ENCODE data around the gene OTOP2.
"Not testable (repeated sequence)": the region's sequence is repeated elsewhere in the genome, so short reads cannot be mapped to it uniquely, and the experiment has no call there.

The OTOP2 gene

DNA sequence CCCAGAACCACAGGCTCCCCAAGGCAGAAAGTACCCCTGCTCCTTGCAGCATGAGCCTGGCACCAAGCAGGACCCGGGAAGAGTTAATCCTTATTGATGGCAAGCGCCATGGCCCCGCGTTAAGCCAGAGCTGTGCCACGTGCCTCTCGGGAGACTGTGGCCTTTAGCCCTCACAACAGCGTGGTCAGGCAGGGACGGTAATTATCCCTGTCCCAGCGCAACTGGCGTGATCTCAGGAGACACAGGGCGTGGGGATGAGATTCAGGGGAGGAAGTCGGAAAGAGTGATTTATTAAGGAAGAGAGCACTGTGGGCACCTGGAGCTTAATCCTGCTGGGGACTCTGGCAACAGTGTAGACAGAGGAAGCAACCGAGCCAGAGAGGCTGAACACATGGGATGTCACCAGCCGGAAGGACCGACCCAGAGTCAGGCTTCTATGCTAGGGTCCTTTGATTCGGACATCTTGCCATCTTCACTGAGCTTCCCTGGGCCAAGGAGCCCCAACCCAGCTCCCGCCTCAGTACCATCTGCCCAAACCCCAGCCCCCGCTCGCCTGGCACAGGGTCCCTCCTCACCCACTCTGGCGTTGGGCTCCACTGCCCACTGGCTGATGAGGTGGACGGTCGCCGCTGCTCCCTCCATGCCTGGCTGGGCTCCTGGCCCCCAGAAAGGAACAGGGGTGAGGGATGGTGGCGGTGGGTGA is 28.5 kb downstream of the OTOP2 start:
- no peak for DNase-seq (ENCODE audit: low read depth)

DNA sequence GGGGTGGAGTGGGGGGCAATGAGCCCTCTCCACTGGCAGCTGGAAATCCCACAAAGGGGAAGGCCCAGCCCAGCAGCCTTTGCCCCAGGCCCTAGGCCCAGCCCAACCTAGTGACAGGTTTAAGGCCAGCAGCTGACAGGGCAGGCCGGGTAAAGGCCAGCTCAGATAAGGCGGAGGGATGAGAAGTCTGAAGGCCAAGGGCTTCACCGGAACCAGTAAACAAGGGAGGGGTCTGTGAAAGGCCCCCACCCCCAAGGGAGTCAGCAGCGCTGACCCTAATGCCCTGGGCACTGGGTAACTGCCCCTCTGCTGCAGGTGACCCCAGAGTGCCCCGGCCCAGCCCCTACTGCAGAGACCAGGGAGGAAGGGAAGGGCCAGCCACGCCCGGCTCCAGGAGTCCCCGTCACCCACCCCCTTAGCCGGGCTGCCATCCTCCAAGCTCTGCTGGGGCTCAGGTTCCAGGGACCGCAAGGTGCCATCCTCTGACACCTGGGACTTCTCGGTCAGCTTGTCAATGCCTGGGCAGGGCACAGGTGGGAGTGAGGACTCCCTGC is 29.1 kb downstream of the OTOP2 start:
- no peak for DNase-seq (ENCODE audit: low read depth)

DNA sequence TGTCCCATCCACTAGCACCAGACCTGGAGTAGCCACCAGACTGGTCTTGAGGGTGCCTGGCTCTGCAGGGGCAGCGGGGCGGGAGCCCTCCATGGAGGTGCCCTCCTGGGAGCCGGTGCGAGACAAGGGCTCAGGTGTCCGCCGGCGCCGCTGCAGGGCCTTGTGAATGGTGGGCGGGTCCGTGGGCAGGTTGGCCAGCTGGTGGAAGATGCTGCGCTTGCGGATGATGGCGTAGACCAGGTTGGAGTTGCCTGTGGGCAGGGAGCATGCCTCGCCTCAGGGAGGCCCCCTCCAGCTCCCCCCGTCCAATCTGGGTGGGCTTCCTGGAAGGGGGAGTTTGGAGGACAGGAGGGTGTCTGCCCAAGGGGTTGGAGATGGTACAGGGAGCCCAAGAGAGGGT is 30.0 kb downstream of the OTOP2 start:
- DNase-seq (ENCODE audit: low read depth) = no peak

DNA sequence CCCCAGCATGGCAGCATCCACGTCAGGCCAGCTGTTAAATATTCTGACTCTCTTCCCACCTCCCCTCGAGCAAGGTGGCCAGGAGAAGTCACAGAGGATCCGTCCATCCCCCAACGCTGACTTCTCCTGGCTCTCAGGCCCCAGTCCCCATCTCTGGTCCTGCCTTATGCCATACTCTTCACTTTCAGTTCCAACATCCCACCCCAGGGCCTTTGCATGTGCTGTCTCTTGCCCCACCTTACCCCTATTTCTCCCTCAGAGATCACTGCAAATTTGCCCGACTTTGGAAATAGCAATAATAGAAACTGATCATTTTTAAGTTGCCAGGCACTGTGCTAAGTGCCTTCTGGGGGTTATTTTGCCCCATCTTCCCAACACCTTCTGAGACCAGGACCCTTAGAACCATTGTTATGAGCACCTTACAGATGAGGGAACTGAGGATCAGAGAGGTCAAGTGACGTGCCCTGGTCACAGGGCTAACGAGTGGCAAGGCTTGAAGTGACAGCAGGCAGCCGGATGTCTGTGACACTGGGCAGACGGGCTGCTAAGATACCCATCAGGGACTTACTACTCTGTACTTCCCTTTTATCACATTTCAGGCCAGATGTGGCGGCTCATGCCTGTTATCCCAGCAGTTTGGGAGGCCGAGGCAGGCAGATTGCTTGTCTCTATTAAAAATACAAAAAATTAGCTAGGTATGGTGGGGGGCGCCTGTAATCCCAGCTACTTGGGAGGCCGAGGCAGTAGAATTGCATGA is 30.8 kb downstream of the OTOP2 start:
- peak; percentile 61 for DNase-seq (ENCODE audit: low read depth)

DNA sequence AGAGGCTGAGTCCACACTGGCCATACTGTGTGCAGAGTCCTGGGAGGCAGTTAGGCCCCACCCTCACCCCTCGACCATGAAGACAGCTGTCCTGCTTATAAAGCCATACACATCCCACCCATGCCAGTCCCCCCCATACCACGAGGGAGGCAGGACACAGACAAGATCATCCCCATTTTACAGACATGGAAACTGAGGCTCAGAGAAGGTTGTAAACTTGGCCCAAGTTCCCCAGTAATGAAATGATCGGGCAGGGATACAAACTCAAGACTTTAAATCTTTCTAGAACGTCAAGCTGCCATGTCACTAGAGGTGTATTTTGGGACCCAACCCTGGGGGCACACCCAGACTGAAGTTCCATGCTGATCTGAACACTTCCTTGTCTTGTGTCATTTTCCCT is 32.0 kb downstream of the OTOP2 start:
- DNase-seq (ENCODE audit: low read depth) = no peak

DNA sequence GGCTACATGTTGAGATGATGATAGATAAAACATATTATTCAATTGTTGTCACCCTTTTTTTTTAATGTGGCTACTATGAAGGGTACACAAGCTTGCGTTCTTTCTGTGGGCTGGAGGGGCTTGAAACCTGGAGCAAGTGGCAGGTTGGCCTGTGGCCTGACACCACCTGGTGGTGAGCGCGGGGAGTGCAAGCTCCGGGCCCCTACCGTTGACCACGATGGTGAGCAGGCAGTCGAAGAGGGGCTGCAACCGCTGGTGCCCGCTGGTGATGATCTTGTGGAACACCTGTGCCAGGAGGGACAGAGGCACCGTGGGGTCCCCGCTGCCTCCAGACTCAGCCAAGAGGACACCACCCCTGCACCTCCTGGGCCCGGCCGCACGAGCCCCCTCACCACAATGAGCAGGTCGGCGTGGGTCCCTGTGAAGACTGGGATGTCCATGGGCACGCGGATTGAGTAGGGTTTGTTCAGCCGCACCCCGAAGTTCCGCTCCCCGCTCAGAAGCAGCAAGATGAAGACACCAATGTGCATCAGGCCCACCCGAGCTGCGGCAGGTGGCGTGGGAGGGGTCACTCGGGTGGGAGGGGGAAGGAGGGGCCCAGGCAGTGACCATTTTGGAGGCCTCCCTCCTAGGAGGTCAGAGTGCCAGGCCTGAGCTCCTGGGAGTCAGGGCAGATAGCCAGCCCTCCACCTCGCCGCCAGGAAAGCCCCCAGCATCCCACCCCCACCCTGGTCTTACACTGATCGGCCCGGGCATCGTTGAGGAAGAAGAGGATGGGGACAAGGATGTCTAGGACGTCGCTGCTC is 34.1 kb downstream of the OTOP2 start:
- DNase-seq (ENCODE audit: low read depth) = peak; percentile 50

DNA sequence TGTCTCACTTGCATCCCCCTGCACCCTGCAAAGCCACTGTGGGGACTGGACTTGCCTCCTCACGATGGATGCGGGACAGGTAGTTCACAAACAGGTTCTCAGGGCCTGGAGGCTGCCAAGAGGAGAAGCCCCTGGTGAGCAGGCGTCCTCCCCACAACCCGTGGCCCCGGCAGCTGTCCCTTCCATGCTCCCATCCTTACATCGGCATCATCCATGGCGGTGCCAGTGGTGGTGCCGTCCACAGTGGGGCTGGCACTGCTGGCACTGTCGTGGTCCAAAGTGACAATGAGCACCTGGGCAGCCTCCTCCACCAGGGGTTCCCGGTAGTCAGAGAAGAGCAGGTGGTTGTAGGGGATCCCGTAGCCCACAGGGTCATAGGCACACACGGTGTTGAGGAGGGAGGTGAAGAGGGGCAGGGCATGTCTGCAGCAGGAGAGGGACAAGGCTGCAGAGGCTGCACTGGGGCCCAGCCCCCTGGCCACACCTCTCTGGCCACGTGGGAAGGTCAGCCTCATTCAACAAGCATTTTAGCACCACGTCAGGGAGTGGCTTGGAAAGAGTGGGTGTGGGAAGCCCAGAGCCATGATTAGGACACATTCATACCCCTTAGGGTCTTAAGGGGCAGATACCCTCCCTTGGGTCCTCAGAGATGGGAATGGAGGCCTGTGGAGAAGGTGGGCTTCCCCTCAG is 35.9 kb downstream of the OTOP2 start:
- no peak for DNase-seq (ENCODE audit: low read depth)

DNA sequence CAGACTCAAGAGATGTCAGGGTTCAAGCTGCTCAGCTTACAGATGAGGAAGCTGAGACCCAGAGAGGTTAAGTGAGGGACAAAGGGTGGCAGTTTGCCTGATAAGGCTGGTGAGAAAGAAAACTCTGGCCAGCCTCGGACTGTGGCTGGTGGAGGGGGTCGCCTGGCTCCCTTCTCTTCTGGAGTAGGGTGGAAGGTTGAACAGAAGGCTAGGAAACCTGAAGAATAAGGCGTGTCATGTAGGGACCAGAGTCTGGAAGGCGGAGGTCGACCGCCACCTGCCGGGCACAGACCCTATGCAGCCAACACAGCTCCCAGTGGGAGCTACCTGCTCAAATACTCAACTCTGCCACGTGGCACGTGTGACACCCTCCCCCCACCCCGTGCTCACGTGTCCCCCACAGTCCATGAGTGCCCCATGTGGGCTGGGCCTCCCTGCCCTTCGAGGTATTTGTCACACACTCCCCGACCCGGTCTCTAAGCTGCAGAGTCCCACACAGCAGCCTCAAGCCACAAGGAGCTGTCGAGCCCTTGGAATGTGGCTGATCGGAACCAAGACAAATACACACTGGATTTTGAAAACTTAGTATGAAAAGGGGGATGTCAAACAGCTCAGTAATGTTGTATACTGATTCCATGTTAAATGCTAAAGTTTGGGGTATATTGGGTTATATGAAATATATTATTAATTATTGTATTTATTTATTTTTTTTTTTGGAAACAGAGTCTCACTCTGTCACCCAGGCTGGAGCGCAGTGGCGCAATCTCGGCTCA is 36.7 kb downstream of the OTOP2 start:
- peak; percentile 56 for DNase-seq (ENCODE audit: low read depth)

DNA sequence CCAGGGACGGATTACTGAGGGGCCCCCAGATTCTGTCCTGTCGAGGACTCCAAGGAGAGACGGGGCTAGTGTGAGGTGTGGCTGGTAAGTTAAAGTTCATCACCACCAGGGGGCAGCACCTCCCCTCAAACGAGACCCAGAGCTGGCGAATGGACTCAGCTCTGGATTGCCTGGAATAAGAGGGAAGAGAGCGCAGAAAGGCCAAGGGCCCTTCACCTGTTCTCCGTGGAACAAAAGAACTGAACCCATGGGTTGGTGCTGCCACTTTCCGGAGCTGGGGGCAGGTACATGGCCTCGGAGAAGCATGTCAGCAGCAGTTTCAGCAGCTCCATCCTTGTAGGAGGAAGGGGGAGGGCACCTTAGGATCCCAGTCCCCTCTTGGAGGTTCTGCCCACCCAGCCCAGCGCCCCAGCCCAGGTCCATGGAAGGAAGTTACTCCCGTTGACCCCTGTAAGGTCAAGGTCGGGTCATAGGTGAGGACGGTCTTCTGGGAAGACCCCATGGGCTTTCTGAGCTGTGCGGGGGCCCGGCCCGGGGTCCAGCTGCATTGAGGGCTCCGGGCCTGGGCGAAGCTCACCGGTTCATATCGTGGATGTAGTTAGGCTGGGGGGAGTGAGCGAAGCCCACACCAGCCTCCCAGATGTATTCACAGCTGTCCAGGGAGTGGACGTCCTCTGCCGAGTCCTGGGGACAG is 37.7 kb downstream of the OTOP2 start:
- peak; percentile 72 for DNase-seq (ENCODE audit: low read depth)

DNA sequence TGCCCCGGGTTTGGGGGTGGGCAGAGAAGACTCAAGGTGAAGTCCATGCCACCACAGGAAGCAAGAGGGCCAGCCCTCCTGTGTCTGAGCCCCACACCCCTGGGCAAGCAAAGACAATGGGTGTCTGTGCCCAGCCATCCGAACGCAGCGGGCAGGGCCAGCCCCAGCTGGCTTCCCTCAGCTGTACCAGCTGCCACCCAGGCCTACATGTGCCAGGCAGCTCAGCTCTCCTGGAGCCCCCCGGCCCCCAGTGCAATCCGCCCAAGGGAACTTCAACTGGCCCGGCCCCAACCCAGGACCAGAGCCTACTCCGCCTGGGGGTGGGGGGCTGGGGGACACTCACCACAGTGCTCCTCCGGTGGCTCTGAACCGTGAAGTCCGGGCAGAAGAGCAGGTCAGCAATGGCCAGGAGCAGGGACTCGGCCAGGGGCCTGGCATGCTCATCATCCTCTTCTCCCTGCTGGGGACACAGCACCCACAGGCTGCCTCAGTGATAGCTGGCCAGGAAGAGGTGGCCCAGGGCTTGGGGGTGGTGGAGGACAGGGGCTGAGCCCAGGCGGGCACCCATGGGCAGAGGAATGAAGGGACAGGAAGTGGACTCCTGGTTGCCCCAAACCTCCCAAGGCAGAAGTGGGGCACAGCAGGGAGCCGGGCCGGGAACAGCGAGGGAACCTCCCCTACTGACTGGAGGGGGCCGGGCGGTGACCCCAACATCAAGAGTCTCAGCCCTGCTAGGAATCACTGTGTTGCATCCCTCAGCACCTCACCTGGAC is 38.7 kb downstream of the OTOP2 start:
- no peak for DNase-seq (ENCODE audit: low read depth)

DNA sequence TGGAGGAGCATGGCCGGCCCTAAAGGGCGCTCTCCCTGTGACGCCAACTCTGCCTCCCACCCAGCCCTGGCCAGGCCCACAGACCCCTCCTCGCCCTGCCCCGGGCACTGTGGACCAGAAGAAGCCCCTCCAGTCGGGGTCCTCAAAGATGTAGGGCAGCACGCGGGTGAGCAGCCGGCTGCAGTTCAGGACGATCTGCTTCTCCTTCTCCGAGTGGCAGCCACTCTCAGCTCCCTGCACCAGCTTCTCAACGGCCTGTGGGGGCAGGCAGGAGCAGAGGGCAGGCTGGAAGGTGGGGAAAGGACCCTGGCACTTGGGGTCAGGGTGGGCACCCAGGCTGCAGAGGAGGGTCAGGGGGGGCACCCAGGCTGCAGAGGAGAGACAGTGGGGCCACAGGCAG is 39.6 kb downstream of the OTOP2 start:
- no peak for DNase-seq (ENCODE audit: low read depth)

DNA sequence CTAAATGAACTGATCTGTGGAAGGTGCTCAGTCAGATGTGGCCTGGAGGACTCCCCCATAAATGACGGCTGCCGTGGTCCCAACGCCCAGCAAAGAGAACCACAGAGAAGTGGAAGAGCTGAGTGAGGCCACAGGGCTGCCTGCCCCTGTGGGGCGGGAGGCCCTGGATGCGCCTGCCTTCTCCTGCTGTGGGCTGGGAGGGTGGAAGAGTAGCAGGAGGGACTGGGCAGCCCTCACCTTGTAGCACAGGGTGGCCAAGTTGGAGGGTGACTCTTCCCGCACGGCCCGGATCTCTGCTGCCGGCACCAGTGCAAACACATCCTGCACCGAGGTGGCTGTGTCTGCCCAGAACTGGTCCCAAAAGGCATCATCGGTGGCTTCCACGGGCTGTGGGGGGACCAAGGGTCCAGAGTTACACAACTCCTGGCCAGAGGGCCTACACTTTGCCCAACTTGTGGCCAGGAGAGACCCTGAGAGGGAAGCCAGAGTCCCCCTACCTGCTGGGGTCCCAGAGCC is 40.2 kb downstream of the OTOP2 start:
- DNase-seq (ENCODE audit: low read depth) = no peak

DNA sequence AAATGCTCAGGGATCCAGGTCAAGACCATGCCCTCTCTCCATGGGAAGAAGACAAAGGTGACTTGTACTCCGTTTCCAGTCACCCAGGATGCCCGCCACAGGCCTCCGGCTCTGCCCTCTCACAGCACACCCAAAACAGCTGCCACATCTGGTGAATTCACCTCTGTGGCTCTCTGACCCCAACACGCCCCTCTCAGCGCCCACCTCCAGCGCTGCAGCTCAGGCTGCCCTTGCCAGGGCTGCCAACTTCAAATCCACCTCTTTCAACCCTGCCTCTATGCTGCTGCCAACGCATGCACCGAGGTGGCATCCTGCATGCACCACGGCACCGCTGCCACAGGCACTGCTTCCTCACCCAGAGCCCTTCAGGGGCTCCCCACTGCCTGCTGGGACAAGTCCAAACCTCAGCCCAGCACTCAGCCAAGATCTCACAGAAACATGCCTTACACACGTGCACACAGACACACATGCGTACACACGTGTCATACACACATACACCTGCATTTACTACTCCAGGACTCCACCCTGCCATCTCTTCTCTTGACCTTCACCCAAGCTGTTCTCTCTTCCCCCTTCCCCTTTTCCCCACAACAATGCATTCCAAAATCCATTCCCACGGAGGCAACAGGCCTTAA is 41.0 kb downstream of the OTOP2 start:
- no peak for DNase-seq (ENCODE audit: low read depth)

DNA sequence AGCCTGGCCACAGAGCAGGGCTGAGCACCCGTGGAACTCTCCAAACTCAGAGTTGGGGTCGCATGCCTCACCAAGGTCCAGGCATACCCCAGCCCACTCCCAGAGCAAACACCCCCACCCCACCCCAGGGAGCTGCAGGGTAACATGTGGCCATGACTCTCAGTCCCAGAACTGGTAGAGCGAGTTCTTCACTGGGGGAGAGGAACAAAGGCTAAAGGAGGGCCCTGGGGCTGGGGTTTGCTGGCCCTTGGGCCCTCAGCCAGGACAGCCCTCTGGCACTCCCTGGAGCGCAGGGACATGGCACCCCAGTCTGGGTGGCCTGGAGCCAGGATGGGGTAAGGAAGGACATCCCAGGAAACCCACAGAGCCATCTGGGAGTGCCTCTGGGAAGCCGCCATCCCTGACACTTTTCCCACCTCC is 44.3 kb downstream of the OTOP2 start:
- DNase-seq (ENCODE audit: low read depth) = no peak

DNA sequence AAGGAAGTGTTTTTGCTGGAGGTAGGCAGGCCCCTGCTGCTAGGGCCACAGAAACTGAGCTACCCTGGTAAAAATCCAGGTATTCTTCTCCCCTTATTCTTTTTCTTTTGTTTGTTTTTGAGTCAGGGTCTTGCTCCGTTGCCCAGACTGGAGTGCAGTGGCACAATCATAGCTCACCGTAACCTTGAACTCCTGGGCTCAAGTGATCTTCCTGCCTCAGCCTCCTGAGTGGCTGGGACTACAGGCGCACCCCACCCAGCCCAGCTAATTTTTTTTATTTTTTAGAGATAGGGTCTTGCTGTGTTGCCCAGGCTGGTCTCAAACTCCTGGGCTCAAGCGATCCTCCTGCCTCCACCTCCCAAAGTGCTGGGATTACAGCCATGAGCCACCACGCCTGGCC is 45.4 kb downstream of the OTOP2 start:
- DNase-seq (ENCODE audit: low read depth) = not testable (repeated sequence)

DNA sequence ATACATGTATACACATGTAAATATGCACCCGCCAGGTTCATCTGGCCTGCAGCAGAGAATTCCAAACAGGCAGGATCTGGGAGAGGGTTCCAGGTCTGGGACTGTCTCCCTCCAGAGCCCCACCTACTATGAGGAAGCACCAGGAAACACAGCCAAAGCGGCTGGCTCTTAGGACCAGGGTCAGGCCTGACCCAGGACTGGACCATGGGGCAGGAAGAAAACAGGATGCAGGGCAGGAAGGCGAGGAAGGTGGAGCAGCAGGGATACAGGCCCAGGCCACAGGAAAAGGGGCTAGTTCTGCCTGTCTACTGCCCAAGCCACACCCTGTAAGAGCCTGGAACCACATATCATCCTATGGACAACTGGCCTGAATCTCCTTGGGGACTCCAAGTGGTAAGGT is 46.3 kb downstream of the OTOP2 start:
- DNase-seq (ENCODE audit: low read depth) = no peak

DNA sequence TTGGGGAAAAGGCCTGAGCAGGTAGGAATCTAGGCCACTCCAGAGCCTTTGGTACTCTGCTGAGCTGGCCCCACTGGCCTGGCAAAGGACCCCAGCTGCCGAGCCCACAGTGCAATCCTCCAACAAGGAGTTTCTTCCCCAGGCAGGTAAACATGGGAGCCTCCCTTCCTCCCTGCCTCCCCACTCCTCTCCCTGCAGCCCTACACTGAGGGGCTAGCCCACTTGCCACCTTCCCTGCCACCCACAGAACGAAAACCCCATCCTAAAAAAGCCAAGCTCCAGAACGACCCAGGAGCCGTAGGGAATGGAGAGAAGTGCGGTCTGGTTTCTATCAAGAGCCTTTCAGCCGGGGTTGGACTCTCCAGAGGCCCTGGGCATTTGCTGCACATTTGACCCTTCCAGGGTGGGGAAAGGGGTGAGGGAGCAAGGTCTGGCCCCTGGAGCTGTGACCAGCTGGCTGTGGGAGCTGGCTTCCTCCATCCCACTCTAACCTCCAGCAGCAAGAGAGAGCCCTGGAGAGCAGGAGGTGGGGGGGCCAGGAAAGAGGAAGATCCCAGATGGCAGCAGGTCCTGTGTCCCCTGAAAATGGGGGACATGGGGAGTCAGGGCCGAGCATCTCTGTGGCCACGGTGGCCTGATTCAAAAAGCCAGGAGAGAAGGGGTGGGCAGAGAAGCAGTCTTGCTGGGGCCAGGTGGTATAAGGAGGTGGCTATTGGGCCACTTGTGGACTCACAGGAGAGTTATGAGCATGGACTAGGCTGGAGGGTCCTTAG is 47.2 kb downstream of the OTOP2 start:
- no peak for DNase-seq (ENCODE audit: low read depth)

DNA sequence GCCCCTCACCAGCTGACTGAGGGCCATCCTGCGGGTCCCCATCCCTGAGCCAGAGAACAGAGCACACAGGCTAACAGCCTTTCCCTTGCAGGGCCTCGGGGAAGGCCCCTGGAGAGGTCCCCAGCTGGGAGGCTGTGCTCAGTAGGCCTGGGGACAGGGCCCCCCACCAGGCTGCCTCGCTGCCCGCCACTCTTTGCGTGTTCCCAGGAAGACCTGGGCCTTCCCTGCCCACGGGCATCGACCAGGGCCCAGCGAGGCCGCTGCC is 47.7 kb downstream of the OTOP2 start:
- no peak for DNase-seq (ENCODE audit: low read depth)

Measured in CMK (cell line).